GM04503 (cell line): ENCODE data around the gene ZNF507.
"Not testable (repeated sequence)": the region's sequence is repeated elsewhere in the genome, so short reads cannot be mapped to it uniquely, and the experiment has no call there.

ENCODE experiments used
- DNase-seq: peaks from one replicate; pipeline ENCODE4 v3.0.0-alpha.2; 2012; ENCODE audit warnings: low read depth

ZNF507 gene

GRCh38 chr19:32368787-32369186, 23.4 kb downstream of the ZNF507 start:
- DNase-seq: no peak

GRCh38 chr19:32372726-32373517, 27.5 kb downstream of the ZNF507 start:
- no peak for DNase-seq

- DNase-seq: peak; percentile 97
Measured at GRCh38 chr19:32373585-32374295, 28.3 kb downstream of the ZNF507 start.

GRCh38 chr19:32374362-32374761, 29.0 kb downstream of the ZNF507 start:
- DNase-seq: not testable (repeated sequence)

- not testable (repeated sequence) for DNase-seq
Measured at GRCh38 chr19:32377088-32377487, 31.7 kb downstream of the ZNF507 start.

- no peak for DNase-seq
Measured at GRCh38 chr19:32380269-32380668, 34.9 kb downstream of the ZNF507 start.

- DNase-seq: peak; percentile 54
Measured at GRCh38 chr19:32387701-32388392, 42.4 kb downstream of the ZNF507 start.

GRCh38 chr19:32388393-32388855, 43.0 kb downstream of the ZNF507 start:
- no peak for DNase-seq

GRCh38 chr19:32392901-32393300, 47.5 kb downstream of the ZNF507 start:
- DNase-seq: no peak

GRCh38 chr19:32396046-32396652, 50.7 kb downstream of the ZNF507 start:
- no peak for DNase-seq

- peak; percentile 81 for DNase-seq
Measured at GRCh38 chr19:32397671-32398101, 52.3 kb downstream of the ZNF507 start.

- DNase-seq: no peak
Measured at GRCh38 chr19:32401992-32402391, 56.6 kb downstream of the ZNF507 start.

- no peak for DNase-seq
Measured at GRCh38 chr19:32403291-32403995, 58.0 kb downstream of the ZNF507 start.

- no peak for DNase-seq
Measured at GRCh38 chr19:32404213-32404932, 59.0 kb downstream of the ZNF507 start.

- no peak for DNase-seq
Measured at GRCh38 chr19:32404933-32405430, 59.6 kb downstream of the ZNF507 start.

- peak; percentile 51 for DNase-seq
Measured at GRCh38 chr19:32405431-32406160, 60.2 kb downstream of the ZNF507 start, which contains the start of gene DPY19L3. Gene DPY19L3, plus strand, starts transcription at chr19:32405770. Its CDS starts 2,484 bp downstream, at chr19:32408254.

- no peak for DNase-seq
Measured at GRCh38 chr19:32406161-32407003, 61.0 kb downstream of the ZNF507 start.

GRCh38 chr19:32407004-32407992, 61.9 kb downstream of the ZNF507 start:
- no peak for DNase-seq
